ENCODE results near the gene NFATC2.
"Not testable (repeated sequence)": the region's sequence is repeated elsewhere in the genome, so short reads cannot be mapped to it uniquely, and the experiment has no call there.

NFATC2 gene

GRCh38 chr20:51566594-51566993 is 24.1 kb upstream of the NFATC2 start:
- no peak for DNase-seq

- DNase-seq, result no peak
Measured at GRCh38 chr20:51565298-51566144, 23.0 kb upstream of the NFATC2 start.

- DNase-seq, result peak; percentile 24 to 77
Measured at GRCh38 chr20:51563486-51564332, 21.2 kb upstream of the NFATC2 start.

- DNase-seq, result no peak
Measured at GRCh38 chr20:51563174-51563485, 20.6 kb upstream of the NFATC2 start.

- peak; percentile 49 to 76 for DNase-seq
Measured at GRCh38 chr20:51562332-51563173, 20.0 kb upstream of the NFATC2 start.

GRCh38 chr20:51562027-51562331 is 19.5 kb upstream of the NFATC2 start:
- no peak for DNase-seq

- no peak for DNase-seq
Measured at GRCh38 chr20:51560550-51561307, 18.2 kb upstream of the NFATC2 start.

- no peak for DNase-seq
Measured at GRCh38 chr20:51560042-51560441, 17.5 kb upstream of the NFATC2 start.

GRCh38 chr20:51554538-51555165 is 12.1 kb upstream of the NFATC2 start:
- no peak for DNase-seq

GRCh38 chr20:51553897-51554486 is 11.5 kb upstream of the NFATC2 start:
- DNase-seq, result no peak

- no peak for DNase-seq
Measured at GRCh38 chr20:51551186-51551585, 8.7 kb upstream of the NFATC2 start.

GRCh38 chr20:51549474-51549873 is 7.0 kb upstream of the NFATC2 start:
- no peak for DNase-seq

- no peak for DNase-seq
Measured at GRCh38 chr20:51547951-51548350, 5.4 kb upstream of the NFATC2 start.

- DNase-seq, result no peak
Measured at GRCh38 chr20:51545515-51545914, 3.0 kb upstream of the NFATC2 start.

- DNase-seq, result no peak
Measured at GRCh38 chr20:51543422-51543788, 886 bp upstream of the NFATC2 start.

- DNase-seq, result no peak
Measured at GRCh38 chr20:51542033-51542570, 417 bp downstream of the NFATC2 start.

- no peak for DNase-seq
Measured at GRCh38 chr20:51541189-51542032, 1.1 kb downstream of the NFATC2 start.

GRCh38 chr20:51540580-51540979 is 1.9 kb downstream of the NFATC2 start:
- no peak for DNase-seq

- DNase-seq, result not testable (repeated sequence)
Measured at GRCh38 chr20:51540074-51540473, 2.4 kb downstream of the NFATC2 start.

Data from SW 1271 (cell line).